Fibroblast of gingiva (primary cell): ENCODE data around the gene PRSS38.
"Not testable (repeated sequence)": the region's sequence is repeated elsewhere in the genome, so short reads cannot be mapped to it uniquely, and the experiment has no call there.

ENCODE experiments used
- DNase-seq: peaks from one replicate; pipeline ENCODE4 v3.0.0-alpha.2; 2011; ENCODE audit warnings: low read depth

Gene PRSS38

DNA sequence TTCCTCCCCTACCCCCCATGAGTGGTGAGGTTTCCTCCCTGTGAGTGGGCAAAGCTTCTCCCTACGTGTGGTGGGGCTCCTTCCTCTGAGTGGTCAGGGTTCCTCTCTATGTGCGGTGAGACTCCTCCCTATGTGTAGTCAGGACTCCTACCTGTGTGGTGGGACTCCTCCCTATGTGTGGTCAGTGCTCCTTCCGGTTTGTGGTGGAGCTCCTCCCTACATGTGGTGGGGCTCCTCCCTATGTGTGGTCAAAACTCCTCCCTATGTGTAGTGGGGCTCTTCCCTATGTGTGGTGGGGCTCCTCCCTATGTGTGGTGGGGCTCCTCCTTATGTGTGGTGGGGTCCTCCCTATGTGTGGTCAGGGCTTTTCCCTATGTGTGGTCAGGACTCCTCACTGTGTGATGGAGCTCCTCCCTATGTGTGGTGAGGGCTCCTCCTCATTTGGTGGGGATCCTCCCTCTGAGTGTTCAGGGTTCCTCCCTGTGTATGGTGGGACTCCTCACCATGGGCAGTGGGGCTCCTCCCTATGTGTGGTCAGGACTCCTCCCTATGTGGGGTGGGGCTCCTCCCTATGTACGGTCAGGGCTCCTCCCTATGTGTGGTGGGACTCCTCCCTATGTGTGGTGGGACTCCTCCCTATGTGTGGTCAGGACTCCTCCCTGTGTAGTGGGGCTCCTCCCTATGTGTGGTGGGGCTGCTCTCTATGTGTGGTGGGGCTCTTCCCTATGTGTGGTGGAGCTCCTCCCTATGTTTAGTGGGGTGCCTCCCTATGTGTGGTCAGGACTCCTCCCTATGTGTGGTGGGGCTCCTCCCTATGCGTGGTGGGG, 29.1 kb downstream of the PRSS38 start:
- DNase-seq = no peak

DNA sequence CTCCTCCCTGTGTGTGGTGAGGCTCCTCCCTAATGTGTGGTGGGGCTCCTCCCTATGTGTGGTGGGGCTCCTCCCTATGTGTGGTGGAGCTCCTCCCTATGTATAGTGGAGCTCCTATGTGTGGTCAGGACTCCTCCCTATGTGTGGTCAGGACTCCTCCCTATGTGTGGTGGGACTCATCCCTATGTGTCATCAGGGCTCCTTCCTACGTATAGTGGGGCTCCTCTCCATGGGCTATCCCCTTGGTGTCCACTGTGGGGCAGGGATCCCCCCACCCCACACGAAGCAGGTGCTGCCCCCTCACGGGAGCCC, 29.6 kb downstream of the PRSS38 start:
- DNase-seq = no peak

DNA sequence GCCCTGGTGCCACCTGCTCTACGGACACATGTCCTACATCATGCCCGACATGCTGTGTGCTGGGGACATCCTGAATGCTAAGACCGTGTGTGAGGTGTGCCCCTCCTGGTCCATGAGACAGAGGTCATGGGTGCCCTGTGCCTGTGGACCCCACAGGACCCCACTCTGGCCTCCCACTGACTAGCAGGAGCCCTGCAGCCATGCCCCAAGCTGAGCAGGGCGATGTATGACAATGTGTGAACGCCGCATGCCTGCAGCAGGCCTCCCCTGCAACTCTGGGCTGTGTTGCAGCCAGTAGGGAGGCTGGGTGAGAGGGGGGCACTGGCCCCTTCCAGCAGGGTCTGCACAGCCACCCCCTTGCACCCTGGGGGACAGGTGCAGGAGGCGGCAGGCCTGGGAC, 30.0 kb downstream of the PRSS38 start:
- DNase-seq = no peak

DNA sequence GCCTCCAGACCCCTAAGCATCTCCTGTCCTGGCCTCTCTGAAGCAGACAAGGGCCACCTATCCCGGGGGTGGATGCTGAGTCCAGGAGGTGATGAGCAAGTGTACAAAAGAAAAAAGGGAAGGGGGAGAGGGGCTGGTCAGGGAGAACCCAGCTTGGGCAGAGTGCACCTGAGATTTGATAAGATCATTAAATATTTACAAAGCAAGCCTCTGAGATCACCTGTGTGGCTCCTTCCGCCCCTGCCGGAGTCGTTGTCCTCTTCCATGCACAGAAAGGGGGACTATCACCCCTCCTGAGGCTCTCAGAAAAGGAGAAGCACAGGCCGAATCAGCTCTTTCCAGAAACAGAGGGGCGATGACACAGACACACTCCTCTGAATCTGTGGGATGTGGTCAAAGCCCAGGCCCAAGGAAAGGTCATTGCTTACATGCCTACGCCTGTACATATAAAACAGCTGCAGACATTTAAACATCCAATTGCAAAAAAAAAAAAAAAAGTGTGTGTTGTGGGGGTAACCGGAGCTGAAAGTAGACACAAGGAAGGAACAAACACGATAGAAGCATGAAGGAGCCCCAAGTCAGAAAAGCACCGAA, 30.9 kb downstream of the PRSS38 start:
- no peak for DNase-seq

DNA sequence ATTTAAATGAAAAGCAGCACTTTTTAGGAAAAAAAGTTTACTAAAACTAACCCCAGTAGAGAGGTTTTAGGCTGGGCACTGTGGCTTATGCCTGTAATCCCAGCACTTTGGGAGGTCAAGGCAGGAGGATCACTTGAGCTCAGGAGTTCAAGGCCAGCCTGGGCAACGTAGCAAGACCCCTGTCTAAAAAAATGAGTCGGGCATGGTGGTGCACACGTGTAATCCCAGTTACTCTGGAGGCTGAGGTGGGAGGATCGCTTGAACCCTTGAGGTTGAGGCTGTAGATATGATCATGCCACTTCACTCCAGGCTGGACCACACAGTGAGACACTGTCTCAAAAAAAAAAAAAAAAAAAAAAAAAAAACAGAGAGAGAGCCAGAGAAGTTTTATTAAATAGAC, 31.6 kb downstream of the PRSS38 start:
- not testable (repeated sequence) for DNase-seq

DNA sequence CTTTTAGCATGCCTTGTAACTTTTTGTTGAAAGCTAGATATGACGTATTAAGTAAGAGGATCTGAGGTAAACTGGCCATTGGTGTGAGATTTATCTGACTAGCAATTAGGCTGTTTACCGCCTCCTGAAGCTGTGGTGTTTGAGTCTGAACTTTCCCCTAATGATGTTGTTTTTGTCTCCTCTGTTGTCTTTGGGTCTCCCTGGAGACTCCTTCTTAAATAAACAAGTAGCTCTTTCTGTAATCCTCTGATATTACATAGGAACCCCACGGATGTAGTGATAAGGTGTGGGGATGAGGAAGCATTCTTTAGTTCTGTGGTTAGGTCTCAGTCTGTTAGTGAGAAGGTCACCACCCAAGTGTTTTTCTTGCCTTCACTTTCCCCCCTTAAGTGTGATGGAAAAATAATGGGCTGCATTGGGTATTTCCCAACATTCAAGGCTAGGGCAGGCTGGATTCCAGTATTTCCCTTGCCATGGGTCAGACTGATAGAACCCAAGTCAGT, 33.0 kb downstream of the PRSS38 start:
- DNase-seq = no peak

DNA sequence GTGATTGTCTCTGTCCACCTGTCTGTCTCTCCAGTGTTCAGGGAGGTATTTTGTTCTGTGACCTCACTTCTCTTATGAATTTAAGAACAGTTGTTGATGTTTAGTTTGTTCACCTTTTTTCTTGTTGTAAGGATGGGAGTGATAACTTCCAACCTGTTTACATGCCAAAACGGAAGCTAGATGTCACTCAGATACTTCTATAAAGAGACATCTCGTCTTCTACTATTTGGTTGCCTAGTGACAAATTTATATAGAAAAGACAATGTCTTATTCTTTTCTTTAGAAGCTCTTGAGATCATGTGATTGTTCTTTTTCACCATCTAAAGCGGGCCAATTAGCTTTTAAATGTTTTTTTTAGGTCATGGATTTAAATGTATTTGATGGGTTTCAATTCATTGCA, 33.8 kb downstream of the PRSS38 start:
- DNase-seq = no peak

DNA sequence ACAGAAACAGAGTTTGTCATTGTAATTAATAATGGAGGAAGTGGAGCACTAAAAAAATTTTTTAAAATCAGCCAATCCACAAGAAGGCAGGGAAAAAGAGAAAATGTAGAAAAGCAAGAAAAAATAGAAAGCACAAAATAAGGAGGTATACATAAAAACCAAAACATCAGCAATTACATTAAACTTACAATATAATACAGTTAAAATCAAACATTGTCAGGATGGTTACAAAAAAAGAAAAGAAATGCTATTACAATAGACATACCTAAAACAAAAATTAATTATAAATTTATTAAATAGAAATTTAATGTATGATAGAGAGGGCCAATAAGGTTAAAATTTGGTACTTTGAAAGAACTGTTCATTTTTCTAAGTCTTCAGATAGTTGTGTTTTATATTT, 38.7 kb downstream of the PRSS38 start:
- DNase-seq = no peak

DNA sequence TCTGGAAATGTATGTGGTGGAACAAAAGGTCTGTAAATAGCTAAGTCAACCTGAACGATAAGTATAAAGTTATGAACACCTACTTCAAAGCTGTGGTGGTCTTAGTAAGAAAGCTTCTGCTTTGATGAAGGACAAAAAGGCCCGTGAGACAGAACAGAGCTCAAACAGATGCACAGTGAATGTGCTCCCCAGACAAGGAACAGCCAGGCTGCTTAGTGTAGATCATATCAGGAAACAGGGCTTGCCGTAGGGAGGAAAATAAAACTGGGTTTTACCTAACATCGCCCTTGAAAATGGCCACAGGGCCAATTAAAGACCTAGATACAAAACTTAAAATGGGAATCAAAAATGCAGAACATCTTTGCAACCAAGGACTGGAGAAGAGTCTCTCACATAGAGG, 40.2 kb downstream of the PRSS38 start:
- no peak for DNase-seq

DNA sequence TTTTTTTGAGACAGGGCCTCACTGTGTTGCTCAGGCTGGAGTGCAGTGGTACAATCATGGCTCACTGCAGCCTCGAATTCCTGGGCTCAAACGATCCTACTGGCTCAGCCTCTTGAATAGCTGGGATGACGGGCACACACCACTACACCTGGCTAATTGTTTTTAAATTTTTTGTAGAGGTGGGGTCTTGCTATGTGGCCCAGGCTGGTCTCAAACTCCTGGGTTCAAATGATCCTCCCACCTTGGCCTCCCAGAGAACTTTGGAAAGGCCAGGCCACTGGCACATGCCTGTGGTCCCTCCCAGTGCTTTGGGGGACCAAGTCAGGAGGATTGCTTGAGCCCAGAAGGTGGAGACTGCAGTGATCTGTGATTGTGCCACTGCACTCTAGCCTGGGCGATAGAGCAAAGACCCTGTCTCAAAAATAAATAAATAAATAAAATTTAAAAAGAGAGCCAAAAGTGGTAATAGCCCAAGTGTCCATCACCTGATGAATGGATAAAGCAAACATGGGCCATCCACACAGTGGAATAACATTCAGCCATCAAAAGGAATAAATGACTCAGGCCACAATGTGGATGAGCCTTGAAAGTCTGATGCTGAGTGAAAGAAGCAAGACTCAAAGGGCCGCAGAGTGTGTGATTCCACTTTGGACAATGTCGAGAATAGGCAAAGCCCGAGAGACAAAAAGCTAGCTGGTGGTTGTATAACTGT, 40.8 kb downstream of the PRSS38 start:
- no peak for DNase-seq

DNA sequence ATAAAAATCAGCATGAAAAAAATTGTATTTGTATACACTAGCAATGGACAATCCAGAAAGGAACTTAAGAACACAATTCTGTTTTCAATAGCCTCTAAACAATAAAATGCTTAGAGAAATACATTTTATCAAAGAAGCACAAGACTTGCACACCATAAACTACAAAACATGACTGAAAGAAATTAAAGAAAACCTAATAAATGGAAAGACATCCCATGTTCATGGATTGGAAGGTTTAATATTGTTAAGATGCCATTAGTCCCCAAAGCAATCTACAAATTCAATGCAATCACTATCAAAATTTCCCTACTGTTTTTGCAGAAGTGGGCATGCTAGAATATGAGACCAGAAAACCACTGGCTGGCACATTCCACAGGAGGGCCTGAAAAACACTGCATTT, 49.4 kb downstream of the PRSS38 start:
- no peak for DNase-seq

DNA sequence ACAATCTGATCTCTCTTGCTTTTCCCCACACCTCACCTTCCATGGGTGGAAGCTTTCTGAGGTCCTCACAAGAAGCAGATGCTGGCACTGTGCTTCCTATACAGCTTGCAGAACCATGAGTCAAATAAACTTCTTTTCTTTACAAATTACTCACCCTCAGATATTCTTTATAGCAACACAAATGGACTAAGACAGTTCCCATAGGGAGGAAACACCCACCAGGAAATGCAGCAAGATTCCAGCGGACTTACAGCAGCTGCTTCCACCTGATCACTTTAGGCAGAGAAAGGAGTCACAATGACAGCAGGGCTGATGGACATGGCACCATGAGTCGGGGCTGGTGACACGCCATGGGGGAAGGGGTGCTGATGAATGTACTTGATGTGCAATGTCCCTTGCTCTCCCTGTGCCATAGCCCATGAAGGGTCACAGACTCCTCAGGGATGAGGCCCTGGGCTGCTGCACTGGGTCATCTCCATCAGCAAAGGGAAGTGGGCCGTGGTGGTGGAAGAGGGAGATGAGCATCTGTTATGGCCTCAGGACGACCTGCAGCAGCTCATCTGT, 53.9 kb downstream of the PRSS38 start:
- no peak for DNase-seq

DNA sequence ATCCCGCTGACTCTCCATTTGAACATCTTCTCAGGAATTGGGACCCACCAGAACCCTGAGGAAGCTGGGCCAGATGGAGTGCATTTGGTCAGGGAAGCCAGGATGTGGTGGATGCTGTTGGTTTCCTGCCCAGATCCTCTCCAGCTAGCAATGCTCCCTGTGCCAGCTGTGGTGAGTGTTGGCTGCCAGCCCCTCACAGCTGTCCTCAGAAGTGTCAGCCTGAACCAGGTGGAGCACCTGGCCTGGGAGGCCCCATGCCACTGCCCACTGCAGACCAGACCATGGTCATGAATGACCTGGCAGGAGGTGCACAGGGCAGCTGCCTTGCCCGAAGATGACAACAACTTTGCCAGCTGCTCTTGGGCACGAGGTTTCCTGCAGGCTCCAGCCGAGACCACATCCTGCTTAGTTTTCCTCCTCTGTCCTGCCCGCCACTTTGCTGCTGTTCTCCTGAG, 54.4 kb downstream of the PRSS38 start:
- peak; percentile 41 for DNase-seq

DNA sequence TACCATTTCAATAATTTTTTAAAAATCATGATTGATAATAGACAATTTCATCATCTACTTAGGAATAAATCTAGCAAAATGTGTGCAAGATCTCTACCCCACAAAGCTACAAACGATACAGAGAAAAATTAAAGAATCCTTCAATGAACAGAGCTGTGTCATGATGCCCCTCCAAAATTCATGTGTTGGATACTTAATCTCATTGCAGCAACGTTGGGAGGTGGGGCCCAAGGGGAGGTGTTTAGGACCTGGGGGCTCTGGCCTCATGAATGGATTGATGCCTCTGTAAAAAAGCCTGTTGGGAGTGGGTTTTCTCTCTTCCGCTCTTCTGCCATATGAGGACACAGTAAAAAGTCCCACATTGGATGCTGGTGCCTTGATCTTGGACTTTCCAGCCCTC, 54.9 kb downstream of the PRSS38 start:
- DNase-seq = no peak

DNA sequence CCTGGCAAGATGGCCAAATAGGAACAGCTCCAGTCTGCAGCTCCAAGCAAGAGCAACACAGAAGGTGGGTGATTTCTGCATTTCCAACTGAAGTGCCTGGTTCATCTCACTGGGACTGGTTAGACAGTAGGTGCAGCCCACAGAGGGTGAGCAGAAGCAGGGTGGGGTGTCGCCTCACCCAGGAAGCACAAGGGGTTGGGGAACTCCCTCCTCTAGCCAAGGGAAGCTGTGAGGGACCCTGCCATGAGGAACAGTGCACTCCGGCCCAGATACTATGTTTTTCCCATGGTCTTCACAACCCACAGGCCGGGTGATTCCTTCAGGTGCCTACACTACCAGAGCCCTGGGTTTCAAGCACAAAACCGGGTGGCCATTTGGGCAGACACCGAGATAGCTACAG, 56.4 kb downstream of the PRSS38 start:
- not testable (repeated sequence) for DNase-seq

DNA sequence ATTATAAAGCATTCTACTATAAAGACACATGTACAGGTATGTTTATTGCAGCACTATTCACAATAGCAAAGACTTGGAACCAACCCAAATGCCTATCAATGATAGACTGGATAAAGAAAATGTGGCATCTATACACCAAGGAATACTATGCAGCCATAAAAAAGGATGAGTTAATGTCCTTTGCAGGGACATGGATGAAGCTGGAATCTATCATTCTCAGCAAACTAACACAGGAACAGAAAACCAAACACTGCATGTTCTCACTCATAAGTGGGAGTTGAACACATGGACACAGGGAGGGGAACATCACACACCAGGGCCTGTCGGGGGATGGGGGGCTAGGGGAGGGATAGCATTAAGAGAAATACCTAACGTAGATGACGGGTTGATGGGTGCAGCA, 62.3 kb downstream of the PRSS38 start:
- not testable (repeated sequence) for DNase-seq

DNA sequence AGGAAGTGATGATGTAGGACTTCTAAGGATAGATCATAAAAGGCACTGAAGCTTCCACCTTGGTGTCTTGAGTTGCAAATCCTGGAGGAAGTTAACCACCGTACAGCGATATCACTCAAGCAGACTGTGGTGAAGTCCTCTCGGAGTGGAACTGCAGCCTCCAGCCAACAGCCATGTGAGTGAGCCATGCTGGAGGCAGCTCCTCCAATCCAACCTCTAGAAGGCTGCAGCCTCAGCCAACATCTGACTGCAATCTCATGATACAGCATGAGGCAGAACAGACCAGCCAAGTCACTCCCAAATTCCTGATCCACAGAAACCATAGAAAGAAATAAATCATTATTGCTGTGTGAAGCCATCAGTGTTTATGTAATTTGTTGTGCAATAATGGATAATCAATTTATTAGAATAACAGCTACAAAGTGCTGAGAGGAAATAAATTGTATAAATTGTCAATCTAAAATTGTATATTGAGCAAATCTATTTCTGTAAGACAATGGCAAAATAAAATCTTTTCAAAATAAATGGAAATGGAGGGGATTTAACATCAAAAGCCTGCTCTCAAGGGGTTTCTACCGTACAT, 65.0 kb downstream of the PRSS38 start:
- no peak for DNase-seq

DNA sequence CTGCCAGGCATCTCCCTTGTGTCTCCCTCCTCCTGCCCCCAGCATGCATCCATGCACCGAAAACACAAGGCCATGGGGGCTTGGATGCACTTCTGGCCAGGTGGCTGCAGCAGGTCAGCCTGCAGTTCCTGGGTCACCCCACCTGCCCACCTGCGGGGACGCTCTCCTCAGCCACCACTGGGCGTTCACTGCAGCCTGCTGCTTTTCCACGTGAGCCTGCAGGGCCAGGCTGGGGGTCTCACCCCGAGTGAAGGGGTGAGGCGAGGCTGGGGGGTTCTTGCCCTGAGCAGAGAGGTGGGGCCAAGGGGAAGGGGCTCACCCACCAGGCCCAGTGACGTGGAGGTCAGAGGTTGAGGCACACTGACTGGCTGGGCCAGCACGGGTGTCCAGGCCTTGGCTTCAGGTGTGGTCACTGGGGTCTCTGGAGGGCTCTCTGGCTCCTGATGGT, 67.6 kb downstream of the PRSS38 start:
- no peak for DNase-seq

DNA sequence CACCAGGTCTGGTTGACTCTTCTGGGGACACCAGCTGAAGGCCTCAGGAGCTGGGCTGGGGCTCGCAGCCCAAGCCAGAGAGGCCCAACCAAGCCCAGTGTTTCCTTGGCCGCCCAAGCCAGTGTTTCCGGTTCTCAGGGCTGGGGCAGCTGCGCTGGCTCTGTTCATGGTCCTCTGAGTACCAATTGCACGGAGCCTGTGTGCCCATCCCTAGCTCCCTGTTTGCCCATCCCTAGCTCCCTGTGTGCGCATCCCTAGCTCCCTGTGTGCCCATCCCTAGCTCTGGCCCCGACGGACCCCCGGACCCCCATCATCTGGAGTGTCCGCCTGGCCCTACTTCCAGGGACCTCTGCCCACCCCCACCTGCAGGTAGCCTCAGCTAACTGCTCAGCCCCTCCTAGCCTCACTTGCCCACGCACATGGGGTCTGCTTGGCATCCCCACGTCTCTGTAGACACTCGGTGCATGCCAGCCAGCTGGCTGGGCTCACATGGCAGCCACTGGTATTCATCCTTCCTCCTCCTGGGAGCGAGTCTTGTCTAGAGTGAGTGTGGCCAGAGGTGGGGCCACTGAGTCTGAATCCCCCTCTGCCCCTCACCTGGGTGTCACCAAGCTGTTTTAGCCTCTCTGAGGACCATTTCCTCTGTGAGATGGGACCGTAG, 68.3 kb downstream of the PRSS38 start:
- no peak for DNase-seq

DNA sequence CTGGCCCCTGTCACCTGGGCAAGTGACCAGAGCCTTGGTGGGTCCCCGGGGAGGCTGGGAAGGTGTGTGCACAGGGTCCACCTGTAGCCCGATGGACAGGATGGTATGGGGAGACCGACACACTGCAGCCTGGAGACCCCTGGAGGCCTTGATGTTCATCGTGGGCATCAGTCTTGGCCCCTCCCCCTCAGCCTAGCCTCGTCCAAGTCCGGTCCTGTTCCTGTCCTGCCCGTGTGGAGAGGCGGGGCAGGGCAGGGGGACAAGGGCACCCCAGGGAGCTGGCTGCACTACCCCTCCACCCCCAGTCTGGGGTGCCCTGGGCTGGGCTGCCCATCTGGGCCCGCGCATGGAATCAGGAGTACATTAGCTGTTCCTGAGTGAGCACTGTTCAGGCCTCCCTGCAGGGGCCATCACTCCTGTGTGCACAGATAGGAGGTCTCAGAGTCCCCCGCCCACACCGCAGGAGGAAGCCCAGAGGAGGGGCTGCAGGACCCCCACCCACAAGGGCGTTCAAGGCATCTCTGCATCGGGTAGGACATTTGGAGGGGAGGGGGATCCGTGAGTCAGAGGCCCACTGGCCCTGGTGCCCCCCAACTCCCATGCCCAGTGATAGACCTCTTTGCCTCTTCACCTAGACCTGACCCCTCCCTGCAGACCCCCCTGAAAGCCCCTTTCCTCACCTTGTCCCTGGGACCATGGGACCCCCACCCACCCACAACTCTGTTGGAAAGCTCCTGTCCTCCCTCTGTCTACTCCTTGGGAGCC, 69.1 kb downstream of the PRSS38 start:
- no peak for DNase-seq

DNA sequence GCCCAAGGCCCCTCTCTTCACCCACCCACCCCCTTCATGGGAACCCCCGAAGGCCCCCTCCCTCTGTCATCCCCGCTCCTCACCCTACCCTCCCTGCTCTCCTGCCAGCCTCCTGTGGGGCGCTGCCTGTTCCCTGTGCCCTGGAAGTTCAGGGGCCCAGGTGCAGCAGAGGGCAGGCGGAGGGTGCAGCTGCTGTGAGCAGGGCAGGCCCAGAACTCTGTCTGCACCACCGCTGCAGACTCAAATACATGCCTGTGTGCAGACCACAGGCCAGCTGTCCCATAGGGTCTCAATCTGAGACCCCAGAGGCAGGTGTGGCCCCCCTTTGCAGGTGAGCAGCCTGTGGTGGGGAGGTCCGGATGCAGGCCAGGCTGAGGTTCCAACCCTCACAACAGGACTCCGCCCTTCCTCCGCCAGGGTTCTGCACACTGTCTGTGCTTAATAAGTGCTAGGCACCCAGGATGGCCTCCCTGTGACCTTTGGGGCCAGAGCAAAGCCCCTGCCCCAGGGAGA, 69.7 kb downstream of the PRSS38 start:
- DNase-seq = no peak
